GM12892 (cell line): Measurements from ENCODE around the gene KPNA1.

ENCODE experiments used
- POLR2A ChIP-seq: IDR thresholded peaks from 2 replicates; pipeline ENCODE4 v1.6.1; 2011; ENCODE audit warnings: low read depth, low read length, control low read depth
- POLR2AphosphoS5 ChIP-seq: IDR thresholded peaks from 2 replicates; pipeline ENCODE4 v1.6.1; 2011; ENCODE audit warnings: low read depth, low read length, control low read depth
- TAF1 ChIP-seq: IDR thresholded peaks from 2 replicates; pipeline ENCODE4 v1.6.1; 2011; ENCODE audit warnings: low read depth, mild to moderate bottlenecking, control low read depth, low read length, borderline replicate concordance

- TF ChIP-seq POLR2AphosphoS5, result no peak
- TF ChIP-seq POLR2A, result no peak
- TF ChIP-seq TAF1, result no peak
Observed at GRCh38 chr3:122553171-122553570, 38.4 kb upstream of the KPNA1 start.
